KG1 (cell line): ENCODE data around the gene BPIFB3.
"Not testable (repeated sequence)": the region's sequence is repeated elsewhere in the genome, so short reads cannot be mapped to it uniquely, and the experiment has no call there.

Source experiments
- DNase-seq: peaks from one replicate; lab custom pipeline; 2025; lab: John Stamatoyannopoulos, UW

The BPIFB3 gene

GRCh38 chr20:33119725-33120720, 66.3 kb downstream of the BPIFB3 start:
- DNase-seq = no peak

DNA sequence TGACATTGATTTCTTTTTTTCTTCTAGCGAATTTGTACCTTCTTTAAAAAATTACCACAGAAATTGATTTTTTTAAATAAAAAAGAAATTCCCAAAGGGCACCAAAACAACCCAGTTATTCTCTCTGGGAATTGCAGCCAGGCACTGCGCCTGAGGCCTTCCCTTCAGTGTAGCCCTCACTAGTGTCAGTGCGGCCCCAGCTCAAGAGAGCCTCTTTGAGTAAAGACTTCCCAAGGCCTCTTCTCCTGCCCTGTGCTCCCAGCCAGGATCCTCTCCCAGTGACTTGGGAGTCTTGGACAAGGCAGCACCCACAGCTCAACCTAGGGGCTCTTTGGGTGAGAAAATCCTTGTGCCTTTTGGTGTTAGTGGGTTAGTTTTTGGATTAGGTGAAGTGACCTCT, 67.2 kb downstream of the BPIFB3 start:
- no peak for DNase-seq

- DNase-seq = not testable (repeated sequence)
Measured at GRCh38 chr20:33122297-33122696, 68.6 kb downstream of the BPIFB3 start.
